Pancreas (tissue), 10 donors: ENCODE data around the gene GLCE. TPM values are rescaled to one million over a fixed set of nuclear protein-coding genes. Genes with fewer than 3 reads are reported as not detected.
A peak's percentile ranks its signal among the peaks of the same experiment; 100 is the strongest.

ENCODE experiments used
- ATAC-seq, 4 donors: fragments of 200-7000 bp; cut with Tn5 transposase; one replicate each; pipeline versions ENCODE4 v1.8.0 to v1.9.1; 2020; ENCODE audit warnings: mild to moderate bottlenecking in 4 of 4, moderate library complexity in 4 of 4
- DNase-seq, 6 donors: peaks; one replicate each; pipeline ENCODE4 v3.0.0-alpha.2; 2020
- FAIRE-seq: peaks from 2 replicates; lab custom pipeline; 2012; peaks lifted over from hg19 to GRCh38; lab: Jason Lieb, UNC
- H3K27ac ChIP-seq, 4 donors: fragments of 200-600 bp; sonication (generic); 1 replicate in 3 of 4; 2 replicates in 1 of 4; pipeline versions ENCODE4 v1.5.0 to v1.8.0; 2020
- H3K27me3 ChIP-seq, 4 donors: fragments of 200-600 bp; one replicate each; pipeline ENCODE4 v1.8.0; 2021
- H3K36me3 ChIP-seq, 3 donors: fragments of 200-600 bp; sonication (generic) in 1 of 3; one replicate each; pipeline versions ENCODE4 v1.5.0 to v1.8.0; 2020 to 2021
- H3K4me1 ChIP-seq, 3 donors: fragments of 200-600 bp; one replicate each; pipeline ENCODE4 v1.8.0; 2021
- H3K4me3 ChIP-seq, 4 donors: fragments of 200-600 bp; sonication (generic) in 2 of 4; one replicate each; pipeline versions ENCODE4 v1.5.0 to v1.8.0; 2020 to 2021
- H3K9me3 ChIP-seq, 4 donors: fragments of 200-600 bp; one replicate each; pipeline ENCODE4 v1.8.0; 2021
- WGBS, 2 donors: extraction: QIAGEN DNeasy Blood & Tissue Kit; methylation state at CpG; one replicate each; pipeline ENCODE4 v1.1.7; 2013; 5-methylcytosine and 5-hydroxymethylcytosine counted together
- intact Hi-C, 3 donors: fragments of 100-400 bp; cut with DNase I; formaldehyde crosslinking; loops; one replicate each; pipeline versions ENCODE4 v1.11.1 to v1.14.2; 2022
- polyA plus RNA-seq, 2 donors: library from polyadenylated mRNA; stranded (reverse); fragments of 200-250 nt; gene quantifications; one replicate each; pipeline ENCODE4 v1.2.3, GENCODE V29; 2013
- total RNA-seq, 6 donors: library from RNA; stranded (reverse); fragmentation: NEBNext Ultra II Directional in 4 of 6; extraction: Animal tissue kit (Norgen Biotek cat#: 25700) in 4 of 6; gene quantifications; one replicate each; pipeline versions ENCODE4 v1.2.1 to v1.2.4, GENCODE V29; 2021 to 2023
- TF ChIP-seq, protein P1 (sequence below), 4 donors: fragments of 200-600 bp; sonication (generic) in 3 of 4; IDR thresholded peaks; one replicate each; pipeline versions ENCODE4 v1.5.0 to v1.8.0; 2021; ENCODE audit warnings: antibody characterized with exemption in 4 of 4
- donor health status: healthy with polysubstance abuse.
- donor health status: DM: no; HTN: no; CAD: no; lungs with moderate emphysema.
- donor health status: DM: no; HTN: no; CAD: no.
- donor health status: control.
- donor health status: control.
- donor health status: Bipolar disorder and iron deficiency.
- donor health status: DM: yes; HTN: yes; CAD: no.
- donor health status: DM: no; HTN: no; CAD: no.
- donor health status: DM: no; HTN: no; CAD: no.
- donor health status: DM: yes; HTN: yes; CAD: no.

The GLCE gene
- total and polyA plus RNA-seq, 8 donors: 2.7 to 10.8 (median 5.9) TPM

DNA sequence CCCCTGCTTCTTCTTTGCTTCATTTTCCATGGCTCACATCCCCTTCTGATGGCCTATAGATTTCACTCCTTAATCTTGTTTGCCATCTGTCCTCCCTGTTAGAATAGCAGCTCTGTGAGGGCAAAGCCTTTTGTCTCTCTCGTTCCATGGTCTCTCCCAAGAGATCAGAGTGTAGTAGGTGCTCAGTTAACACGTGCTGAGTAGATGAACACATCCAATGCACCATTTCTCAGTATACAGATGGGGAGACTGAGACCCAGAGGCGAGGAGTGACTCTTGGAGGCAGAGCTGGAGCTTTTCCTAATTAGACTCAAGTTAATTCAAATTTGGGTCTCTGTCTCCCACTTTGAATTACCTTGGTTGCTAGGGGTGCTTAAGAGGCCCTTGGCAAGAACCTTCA is 142.5 kb downstream of the GLCE start:
- Histone ChIP-seq H3K9me3 (no peaks in the 10 kb centered on the region), H3K4me3 (no peak overlapping the region), H3K27ac (no peak overlapping the region), H3K27me3 (no peaks in the 10 kb centered on the region), H3K36me3 (no peaks in the 10 kb centered on the region), H3K4me1 (peaks cover 0 to 7% (median 0%) of the 10 kb centered on the region in 3 donors)
- 63 to 82% methylated on average over 3 of the region's 3 CpGs for WGBS, 2 donors
- TF ChIP-seq, protein P1, sequence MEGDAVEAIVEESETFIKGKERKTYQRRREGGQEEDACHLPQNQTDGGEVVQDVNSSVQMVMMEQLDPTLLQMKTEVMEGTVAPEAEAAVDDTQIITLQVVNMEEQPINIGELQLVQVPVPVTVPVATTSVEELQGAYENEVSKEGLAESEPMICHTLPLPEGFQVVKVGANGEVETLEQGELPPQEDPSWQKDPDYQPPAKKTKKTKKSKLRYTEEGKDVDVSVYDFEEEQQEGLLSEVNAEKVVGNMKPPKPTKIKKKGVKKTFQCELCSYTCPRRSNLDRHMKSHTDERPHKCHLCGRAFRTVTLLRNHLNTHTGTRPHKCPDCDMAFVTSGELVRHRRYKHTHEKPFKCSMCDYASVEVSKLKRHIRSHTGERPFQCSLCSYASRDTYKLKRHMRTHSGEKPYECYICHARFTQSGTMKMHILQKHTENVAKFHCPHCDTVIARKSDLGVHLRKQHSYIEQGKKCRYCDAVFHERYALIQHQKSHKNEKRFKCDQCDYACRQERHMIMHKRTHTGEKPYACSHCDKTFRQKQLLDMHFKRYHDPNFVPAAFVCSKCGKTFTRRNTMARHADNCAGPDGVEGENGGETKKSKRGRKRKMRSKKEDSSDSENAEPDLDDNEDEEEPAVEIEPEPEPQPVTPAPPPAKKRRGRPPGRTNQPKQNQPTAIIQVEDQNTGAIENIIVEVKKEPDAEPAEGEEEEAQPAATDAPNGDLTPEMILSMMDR (IDR thresholded peaks at IDR 0.05): no peak
- DNase-seq: no peak
- intact Hi-C loops: loop anchor here in 1 of 3 donors (10.0 kb wide), 1 partner anchor 72 kb away; no protein-coding TSS in a partner anchor
- no peak for FAIRE-seq
- no peak for ATAC-seq

DNA sequence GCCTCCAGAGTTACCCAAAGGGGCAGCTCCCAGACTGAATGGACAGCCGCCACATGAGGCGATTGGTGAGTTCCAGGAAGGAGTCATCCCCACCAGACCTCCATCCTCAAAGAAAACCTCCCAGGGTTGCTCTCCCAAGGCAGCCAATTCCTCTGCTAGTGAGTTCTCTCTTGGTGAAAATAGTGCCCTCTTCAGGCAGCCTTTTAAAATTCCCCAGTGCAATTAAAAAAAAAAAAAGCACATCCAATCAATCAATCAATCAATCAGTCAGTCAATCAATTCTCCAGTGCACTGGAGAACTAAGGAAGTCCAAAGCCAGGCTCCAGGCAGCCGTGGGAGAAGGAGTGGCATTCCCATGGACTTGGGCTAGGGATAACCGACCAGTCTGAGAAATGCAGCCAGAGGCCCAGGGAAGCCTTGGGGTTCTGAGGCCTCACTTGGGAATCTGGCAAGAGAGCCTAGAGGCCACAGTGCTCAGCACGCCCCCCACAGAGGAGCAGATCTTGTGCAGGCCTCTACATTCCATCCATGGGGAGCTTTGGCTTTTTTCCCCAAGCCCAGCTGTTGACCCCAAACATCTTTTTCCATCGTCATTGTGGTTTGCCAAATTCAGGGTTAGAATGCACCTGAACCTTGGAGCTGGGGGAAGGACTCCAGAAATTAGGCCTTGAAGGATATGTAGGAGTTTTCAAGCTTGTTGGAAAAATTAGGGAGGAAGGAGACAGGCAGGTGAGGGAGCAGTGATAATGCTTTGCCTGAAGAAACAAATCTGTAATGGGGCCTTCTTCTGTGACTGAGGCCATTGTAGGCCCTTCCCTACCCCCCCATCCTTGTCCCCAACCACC is 143.1 kb downstream of the GLCE start:
- Histone ChIP-seq H3K27ac (no peak overlapping the region), H3K9me3 (no peaks in the 10 kb centered on the region), H3K36me3 (no peaks in the 10 kb centered on the region), H3K4me3 (no peak overlapping the region), H3K4me1 (peaks cover 0 to 7% (median 0%) of the 10 kb centered on the region in 3 donors), H3K27me3 (no peaks in the 10 kb centered on the region)
- intact Hi-C loops: loop anchor here in 1 of 3 donors (10.0 kb wide), 1 partner anchor 71 kb away; no protein-coding TSS in a partner anchor
- DNase-seq: peak in 1 of 6 donors; percentile 12
- ATAC-seq: no peak
- 80 to 84% methylated on average over 6 of the region's 6 CpGs for WGBS, 2 donors
- TF ChIP-seq, protein P1 (IDR thresholded peaks at IDR 0.05): no peak
- FAIRE-seq: no peak

DNA sequence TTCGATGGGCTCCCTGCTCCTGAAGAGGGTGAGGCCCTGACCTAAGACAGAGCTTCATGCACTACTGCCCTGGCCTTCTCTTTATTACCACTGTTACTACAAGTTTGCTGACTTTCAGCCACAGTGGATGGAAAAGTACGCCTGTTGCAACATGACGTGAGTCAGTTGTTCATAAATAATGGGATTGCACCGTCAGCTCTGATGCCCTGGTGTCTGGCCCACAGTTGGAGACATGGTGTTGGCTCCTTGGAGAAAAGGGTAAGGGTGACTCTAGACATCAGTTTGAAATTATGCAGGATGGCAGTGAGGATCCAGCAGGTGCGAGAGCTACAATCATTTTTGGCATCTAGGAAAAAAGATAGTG is 143.7 kb downstream of the GLCE start:
- TF ChIP-seq, protein P1 (IDR thresholded peaks at IDR 0.05): no peak
- Histone ChIP-seq H3K27me3 (no peaks in the 10 kb centered on the region), H3K4me1 (peaks cover 0 to 7% (median 0%) of the 10 kb centered on the region in 3 donors), H3K27ac (no peak overlapping the region), H3K4me3 (no peak overlapping the region), H3K36me3 (no peaks in the 10 kb centered on the region), H3K9me3 (no peaks in the 10 kb centered on the region)
- intact Hi-C loops: loop anchor here in 1 of 3 donors (10.0 kb wide), 1 partner anchor 71 kb away; no protein-coding TSS in a partner anchor
- DNase-seq (peak in 1 of 6 donors; percentile 4), FAIRE-seq (no peak), ATAC-seq (no peak)
- WGBS, 2 donors: 76 to 85% methylated on average over 5 of the region's 5 CpGs

DNA sequence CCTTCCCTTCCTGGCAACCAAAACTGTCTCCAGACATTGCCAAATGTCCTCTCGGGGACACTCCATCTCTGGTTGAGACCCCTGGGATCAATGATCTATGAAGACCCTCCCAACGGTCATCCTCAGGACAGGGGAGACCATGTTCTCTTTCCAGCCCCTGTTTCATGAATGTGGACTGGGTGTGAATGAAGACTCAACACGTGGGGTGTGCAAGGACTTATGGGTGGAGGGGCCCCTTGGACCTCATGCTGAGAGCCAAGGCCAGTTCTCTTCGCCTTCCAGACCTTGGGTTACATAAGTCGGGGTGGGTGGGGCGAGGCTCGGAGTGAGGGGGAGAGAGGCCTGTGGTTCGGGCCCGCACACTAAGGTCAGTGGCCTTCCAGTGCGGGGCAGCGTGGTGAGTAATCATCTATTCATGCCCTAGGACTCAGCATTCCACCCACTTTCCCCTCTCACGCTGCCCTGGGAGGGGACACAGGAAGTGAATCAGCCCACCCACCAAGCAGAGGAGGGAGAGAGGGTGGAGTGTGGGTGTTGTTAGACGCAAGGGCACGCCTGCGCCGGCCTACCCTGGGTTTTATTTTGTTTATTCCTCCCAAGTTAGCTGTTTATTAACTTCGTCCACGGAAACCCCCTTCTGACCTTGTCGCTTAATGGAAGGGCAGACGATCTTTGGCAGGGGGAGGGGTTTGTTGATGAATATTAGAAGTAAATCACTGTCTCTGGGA is 144.9 kb downstream of the GLCE start:
- TF ChIP-seq, protein P1 (IDR thresholded peaks at IDR 0.05): no peak
- WGBS, 2 donors: 47 to 56% methylated on average over 20 of the region's 20 CpGs
- Histone ChIP-seq H3K9me3 (no peaks in the 10 kb centered on the region), H3K36me3 (no peaks in the 10 kb centered on the region), H3K4me3 (no peak overlapping the region), H3K27me3 (no peaks in the 10 kb centered on the region), H3K4me1 (no peaks in the 10 kb centered on the region), H3K27ac (peak overlapping the region; percentile 17 to 58 (median 40))
- ATAC-seq: peak; percentile 53 to 86 (median 84)
- peak in 4 of 6 donors; percentile 34 to 54 (median 40) for DNase-seq
- intact Hi-C loops: loop anchor here in 1 of 3 donors (10.0 kb wide), 1 partner anchor 69 kb away; no protein-coding TSS in a partner anchor
- FAIRE-seq: no peak
